ENCODE measurements around the gene CDRT4. TPM values are rescaled to one million over a fixed set of nuclear protein-coding genes. Genes with fewer than 3 reads are reported as not detected.
"Not testable (repeated sequence)": the region's sequence is repeated elsewhere in the genome, so short reads cannot be mapped to it uniquely, and the experiment has no call there.

Gene CDRT4
- total RNA-seq = 1.7 and 2.9 TPM in 2 replicates

DNA sequence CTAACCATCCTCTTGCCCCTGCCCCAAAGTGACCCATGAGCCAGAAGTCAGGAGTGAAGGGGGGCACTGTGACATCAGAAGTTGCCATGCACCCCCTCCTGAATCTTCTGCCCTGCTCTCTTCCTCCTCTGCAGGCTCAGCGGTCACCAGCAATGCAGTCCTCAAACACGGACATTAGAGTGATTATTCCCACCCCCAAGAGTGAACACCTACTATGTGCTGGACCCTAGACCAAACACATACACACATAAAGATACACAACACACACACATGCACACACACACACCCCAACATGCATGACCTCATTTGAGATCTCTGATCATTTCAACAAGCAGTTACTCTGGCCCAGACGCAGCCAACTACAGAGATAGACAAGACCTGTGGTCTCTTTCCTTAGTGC, at the start of gene CDRT4:
Gene CDRT4, minus strand, starts transcription at position 30 of the 400 bp plus-strand sequence. CDS start 27,383 bp downstream, outside the sequence.
- no peak for DNase-seq (ENCODE audit: low read depth, low spot score)

DNA sequence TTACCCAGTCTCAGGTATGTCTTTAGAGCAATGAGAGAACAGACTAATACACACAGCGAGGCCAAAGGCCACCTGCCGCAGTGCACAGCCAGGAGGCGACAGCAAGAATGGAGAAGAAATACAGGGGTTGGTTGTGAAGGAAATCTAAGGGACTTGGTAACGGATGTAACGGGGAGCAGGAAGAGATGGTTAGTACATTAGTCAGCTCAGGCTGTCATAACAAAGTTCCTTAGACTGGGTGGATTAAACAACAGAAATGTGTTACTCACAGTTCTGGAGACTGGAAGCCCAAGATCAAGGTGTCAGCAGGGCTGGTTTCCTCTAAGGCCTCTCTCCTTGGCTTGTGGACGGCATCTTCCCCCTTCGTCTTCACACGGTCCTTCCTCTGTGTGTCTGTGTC, 48.7 kb upstream of the CDRT4 start:
- peak; percentile 81 for DNase-seq (ENCODE audit: low read depth, low spot score)

DNA sequence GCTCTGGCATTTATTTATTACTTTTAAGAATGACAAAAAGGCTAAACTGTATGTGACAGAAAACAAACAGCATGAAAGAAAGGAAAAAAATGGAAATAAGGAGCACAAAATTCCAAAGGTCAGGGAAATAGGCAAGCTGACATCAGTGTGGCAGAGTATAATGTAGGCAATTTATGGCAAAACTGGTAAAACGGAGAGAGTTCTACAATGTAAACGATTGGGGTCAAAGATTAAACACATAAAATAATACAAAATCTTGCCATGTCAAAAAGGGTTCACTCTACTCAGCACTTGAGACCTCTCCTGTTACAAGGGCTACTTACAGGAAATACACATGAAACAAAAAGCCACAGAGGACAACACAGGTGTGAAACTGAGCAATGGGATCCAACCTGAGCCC, 47.0 kb upstream of the CDRT4 start:
- DNase-seq (ENCODE audit: low read depth, low spot score) = no peak

DNA sequence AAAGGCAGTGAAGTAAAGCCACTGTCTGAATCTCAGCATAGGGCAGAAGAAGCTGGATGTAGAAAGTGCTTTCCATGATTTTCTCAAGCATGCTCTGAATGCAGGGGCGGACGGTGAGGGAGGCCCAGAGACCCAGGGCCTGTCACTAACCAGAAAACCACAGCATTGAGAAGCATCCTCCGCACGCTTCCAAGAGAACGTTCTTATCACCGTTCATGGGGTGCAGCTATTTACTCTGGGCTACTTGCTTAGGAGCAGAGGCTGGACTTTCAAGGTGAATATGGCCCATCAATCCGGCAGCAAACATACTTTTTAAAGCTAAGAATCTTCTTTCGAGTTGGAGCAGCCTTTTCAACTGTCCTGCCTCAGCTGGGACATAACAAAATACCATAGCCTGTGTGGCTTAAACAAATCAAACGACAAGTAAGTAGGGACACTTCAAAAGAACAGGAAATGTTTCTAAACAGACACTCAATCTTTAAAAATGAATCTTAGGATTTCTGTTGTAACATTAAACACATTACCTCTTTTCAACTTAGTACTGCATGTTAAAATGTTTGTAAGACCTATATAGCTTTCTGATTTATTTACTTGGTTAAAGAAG, 46.5 kb upstream of the CDRT4 start:
- no peak for DNase-seq (ENCODE audit: low read depth, low spot score)

DNA sequence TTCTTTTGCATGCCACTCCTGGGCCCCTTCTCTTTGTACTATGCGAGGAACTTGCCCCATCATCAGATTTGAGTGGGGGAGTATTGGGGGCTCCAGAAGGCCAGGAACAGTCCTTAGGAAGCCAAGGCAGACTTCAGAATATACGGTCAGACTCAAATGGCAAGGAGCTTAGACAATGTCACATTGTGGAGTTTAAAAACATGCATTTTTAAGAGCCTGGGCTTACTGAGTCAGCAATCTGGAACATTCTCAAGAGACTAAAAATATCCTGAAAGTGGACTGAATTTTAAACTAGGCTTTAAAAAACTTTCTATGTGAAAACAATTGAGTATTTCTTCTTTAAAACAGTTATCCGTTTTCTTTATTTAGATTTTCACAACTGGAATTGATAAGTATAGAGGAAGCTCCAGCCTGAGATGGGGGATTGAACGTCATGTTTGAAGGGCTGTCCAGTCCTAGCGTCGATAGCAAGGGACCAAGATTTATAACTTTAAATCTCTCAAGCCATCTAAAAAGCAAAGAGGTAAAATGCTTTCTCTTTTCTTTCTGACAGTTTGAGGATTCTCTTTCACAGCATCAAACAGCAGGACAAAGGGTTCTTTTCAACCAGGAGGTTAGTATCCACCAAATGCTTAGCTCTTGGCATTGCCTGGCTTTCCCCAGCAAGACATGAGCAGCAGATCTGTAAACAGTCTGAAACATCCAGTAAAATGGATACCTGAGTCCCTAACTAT, 45.8 kb upstream of the CDRT4 start:
- DNase-seq (ENCODE audit: low read depth, low spot score) = no peak

DNA sequence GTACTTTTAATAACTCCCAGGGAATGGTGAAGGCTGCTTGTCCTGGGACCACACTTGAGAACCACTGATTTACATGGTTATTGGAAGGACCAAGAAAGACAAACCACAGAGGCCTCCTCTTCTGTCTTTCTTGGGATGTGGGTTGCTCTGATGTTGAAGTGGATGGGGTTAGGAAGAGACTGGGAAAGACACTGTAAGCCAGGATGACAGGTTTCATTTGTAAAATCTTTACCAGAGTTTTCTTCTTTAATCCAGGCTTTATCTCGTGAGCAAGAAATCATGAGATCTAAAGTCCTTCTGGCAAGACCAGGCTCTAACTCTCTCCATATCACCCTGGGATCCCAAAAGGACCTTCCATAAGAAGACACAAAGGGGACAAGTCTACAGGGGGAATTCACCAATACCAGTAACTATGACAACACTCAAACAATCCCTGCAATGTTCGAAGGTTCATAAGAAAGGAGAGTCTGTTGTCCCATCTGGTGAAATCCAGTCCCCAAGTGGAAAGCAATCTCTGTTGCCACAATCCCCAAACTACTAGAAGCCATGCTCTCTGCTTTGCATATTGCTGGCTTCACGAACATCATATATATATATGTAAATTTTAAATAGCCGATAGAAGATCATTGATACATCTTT, 44.8 kb upstream of the CDRT4 start:
- DNase-seq (ENCODE audit: low read depth, low spot score) = no peak

DNA sequence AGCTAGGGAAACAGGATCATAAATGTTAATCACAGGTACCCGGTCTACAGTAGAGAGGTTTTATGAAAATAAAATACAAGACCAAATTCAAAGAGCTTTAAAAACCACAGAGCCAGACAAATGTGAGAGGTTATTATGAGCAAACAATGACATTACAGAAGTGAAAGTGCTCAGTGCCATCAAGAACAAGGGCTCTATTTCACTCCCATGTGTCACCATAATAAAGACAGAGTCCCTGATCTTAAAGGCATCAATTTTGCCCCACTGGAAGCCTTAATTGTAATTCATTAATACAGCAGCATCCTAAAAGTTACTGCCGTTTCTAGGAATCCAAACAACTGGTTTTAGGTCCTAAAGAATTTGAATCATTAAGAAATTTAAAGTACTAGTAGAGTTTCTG, 43.7 kb upstream of the CDRT4 start:
- DNase-seq (ENCODE audit: low read depth, low spot score) = no peak

DNA sequence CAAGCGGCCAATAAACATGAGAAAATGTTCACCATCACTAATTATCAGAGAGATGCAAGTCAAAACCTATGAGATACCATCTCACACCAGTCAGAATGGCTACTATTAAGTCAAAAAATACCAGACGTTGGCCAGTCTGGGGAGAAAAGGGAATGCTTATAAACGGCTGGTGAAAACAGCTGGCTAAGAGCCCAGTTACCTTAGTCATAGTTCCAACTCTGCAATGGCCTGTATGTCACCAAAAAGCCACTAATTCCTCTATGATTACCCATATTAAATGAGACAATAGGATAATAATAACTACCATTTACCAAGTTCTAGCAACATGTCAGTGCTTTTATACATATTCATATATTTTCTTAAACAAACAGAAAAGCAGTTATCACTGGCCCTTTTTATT, 42.9 kb upstream of the CDRT4 start:
- peak; percentile 45 for DNase-seq (ENCODE audit: low read depth, low spot score)

DNA sequence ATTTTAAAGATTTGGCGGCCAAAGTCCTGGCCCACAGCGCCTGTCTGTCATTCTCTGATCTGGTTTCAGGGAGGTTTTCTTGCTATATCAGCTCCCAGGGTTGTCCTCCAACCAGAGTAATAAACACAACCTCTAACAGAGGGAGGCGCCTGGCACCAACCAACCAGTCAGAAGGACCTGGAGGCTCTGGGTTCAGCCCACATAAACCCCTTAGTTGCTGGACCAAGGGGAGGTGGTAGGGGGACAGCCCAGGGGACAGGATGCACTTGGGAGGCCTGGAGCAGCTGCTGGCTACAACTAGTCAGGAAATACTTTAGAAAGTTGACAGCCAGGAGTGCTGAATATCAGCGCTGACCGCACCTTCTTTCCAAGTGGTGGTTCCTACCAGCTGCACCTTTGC, 41.7 kb upstream of the CDRT4 start:
- no peak for DNase-seq (ENCODE audit: low read depth, low spot score)

DNA sequence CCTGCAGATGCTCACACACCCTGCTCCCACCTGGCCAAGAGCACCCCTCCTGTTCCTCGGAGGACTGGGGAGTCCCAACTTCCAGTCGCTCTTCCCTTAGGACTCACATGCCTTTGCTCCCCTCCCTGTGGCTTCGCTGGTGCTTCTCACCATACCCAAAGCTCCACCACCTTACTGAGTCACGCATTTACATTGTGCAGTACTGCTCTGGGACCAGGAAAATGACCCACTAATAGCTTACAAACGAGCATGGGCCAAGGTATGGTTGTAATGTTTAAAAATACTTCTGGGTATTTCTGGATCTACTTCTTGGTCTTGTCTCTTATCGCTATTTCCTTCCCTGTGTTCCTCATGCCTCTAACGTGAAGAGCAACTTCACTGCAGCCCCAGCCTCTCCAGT, 41.0 kb upstream of the CDRT4 start:
- no peak for DNase-seq (ENCODE audit: low read depth, low spot score)

DNA sequence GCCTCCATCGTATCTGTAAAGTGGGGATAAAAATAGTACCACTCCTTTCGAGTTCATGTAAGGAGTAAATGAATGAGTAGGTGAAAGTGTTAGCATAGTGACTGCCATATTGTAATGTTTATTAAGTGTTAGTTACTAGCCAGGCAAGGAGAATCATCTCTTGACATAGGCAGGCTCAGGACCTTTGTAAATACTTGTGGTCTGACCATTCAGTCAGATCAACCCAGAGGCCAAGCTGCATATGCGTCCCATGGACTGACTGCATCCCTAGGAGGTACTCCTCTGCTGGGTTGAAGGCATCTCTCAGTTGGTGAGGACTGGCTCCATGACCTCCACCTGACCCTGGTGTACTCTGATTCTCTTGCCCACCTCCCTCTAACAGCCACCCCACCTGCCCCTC, 40.5 kb upstream of the CDRT4 start:
- no peak for DNase-seq (ENCODE audit: low read depth, low spot score)

DNA sequence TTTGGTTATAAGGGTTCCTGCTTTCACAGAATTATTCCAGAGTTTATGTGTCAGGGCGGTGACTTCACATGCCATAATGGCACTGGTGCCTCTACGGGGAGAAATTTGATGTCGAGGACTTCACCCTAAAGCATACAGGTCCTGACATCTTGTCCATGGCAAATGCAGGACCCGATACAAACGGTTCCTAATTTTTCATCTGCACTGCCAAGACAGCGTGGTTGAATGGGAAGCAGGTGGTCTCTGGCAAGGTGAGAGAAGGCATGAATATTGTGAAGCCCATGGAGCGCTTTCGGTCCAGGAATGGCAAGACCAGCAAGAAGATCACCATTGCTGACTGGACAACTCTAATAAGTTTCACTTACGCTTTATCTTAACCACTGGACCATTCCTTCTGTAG, 39.6 kb upstream of the CDRT4 start:
- DNase-seq (ENCODE audit: low read depth, low spot score) = no peak

DNA sequence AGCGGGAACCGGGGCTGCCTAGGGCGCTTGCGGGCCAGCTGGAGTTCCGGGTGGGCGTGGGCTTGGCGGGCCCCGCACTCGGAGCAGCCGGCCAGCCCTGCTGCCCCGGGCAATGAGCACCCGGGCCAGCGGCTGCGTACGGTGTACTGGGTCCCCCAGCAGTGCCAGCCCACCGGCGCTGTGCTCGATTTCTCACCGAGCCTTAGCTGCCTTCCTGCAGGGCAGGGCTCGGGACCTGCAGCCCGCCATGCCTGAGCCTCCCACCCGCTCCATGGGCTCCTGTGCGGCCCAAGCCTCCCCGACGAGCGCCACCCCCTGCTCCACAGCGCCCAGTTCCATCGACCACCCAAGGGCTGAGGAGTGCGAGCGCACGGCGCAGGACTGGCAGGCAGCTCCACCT, 38.3 kb upstream of the CDRT4 start:
- DNase-seq (ENCODE audit: low read depth, low spot score) = not testable (repeated sequence)

DNA sequence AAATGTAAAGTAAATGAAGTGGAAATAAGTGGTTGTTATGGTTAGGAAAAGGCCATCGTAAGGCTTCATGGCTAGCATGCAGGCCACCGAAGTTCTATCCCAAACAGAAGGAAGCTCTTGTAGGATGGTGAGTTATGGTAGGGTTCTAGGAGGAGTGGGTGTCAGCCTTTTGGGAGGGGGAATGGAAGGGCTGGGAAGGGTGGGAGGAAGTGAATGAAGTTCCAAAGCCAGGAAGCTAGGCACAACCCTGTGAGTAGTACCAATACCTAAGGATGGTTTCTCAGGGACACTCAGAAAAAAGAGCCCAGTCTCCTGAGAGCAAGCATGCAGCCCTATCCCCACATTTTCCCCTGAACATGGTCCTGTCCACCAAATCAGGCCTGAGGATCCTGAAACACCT, 36.3 kb upstream of the CDRT4 start:
- no peak for DNase-seq (ENCODE audit: low read depth, low spot score)

DNA sequence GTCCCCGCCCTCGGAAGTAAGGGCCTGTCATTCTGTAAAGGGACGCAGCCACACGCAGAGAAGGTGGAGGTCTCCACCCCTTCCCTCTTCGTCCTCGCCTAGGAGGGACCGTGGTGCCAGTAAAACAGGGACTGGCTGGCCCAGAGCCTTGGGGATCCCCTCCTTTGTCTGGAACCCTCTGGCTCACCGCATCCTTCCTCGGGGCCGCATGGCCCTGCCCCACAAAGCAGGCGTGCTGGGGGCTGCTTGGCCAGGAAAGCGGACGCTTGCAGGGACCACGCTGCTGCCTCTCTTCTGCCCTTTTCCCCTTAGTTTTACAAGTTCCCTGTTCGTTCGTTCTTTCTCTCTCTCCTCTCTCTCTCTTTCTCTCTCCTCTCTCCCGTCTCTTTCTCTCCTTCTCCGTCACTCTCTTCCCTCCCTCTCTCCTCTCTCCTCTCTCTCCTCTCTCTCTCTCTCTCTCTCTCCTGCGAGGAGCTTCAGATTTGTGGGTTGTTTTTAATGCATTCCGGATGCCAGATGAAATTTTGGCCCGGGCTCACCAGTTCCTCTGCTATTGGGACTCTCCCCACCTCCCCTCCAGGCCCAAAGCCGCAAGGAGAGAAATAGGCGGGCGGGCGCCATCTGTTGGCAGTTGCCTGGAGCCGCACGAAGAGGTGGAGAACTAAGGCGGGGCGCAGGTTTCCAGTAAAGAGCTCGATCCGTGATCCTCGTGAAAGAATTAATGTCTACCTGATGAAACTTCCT, 35.1 kb upstream of the CDRT4 start:
- no peak for DNase-seq (ENCODE audit: low read depth, low spot score)

DNA sequence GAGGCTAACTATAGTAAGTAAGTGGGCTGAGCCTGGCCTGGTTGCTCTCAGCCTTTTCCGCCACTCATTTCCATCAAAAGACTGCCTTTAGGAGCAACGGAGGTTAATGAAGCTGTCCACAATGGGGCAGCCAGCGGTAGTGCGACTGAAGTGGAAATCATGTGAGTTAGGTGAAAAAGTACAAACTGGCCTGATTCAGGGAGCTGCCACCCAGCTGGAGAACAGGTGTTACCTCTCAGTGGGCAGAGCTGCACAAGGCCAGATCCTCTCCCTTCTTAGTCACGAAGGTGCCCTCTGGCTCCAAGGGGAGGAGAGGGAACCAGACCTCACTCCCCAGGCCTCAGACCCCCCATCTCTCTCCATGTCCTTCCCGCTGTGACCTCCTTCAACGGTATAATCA, 34.4 kb upstream of the CDRT4 start:
- DNase-seq (ENCODE audit: low read depth, low spot score) = no peak

DNA sequence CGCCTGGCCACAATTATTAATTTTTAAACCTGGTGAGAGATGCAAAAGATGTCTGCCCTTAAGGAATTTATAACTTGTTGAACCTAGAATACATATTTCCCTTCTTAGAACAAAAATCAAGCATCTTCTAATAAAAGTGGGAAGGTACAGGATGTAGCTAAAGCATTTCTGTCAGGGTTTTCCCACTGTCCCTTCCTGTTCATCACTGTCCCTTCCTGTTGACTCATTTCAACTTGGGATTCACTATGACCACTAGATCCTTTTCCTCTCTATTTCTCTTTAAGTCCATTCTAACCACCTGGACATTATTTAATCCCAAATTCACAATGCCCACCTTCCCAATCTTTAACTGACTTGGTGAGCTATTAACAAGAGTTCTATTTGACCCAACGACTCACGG, 33.9 kb upstream of the CDRT4 start:
- no peak for DNase-seq (ENCODE audit: low read depth, low spot score)

DNA sequence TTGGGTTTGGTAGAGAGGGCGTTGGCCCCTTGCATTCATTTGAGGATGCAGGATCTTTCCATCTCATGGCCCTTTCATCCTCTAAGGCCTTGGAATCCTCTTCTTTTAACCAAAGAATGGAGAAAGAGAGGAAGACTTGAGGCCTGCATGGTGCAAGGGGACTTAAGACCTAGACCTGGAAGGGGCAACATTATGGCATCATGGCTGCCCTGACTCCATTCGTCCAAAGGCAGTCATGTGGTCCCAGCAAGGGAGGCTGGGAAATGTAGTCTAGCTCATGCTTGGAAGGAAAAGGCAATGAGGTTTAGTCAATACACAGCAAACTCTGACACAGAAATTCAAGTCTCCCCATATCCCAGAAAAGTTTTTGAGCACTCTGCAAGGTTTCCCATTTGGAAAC, 30.7 kb upstream of the CDRT4 start:
- no peak for DNase-seq (ENCODE audit: low read depth, low spot score)

DNA sequence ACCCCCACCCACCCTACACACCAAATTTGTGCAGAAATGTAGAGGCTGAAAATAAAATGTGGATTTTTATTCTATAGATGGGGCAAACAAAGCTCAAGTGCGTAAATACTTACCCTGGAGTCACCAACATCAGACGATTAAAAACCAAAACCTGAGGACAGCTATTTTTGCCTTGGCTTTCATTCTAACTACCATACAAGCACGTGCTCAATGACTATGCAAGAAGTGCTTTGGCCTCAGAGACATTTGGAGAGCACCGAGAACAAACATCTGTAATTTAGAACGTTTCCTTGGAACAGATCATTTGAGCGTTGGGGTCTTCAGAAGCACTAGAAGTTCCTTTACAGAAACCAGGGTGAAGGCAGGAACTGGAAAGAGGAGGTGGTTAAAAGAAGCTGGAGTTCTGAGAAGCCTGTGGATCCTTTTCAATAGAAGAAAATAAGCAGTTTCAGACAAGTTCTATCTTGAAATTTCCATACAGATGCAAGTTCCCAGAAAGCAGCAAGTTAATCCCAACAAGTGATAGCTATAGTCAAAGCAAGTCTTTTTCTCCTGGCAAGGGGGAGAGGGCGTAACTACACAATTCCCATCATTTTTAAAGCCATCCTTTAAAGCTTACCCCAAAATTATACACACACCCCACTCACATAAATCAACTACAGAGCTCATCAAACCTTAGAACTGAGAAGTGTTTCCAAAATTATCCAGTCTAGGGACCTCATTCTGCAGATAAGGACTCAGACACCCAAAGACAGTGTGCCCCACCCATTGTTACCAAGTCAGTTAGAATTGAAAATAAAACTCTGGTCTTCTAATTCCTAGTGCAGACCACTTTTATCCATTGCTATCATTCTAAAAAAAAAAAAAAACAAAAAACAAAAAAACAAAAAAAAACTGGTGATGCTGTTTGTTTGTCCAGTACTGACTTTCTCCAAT, 29.6 kb upstream of the CDRT4 start:
- DNase-seq (ENCODE audit: low read depth, low spot score) = no peak

DNA sequence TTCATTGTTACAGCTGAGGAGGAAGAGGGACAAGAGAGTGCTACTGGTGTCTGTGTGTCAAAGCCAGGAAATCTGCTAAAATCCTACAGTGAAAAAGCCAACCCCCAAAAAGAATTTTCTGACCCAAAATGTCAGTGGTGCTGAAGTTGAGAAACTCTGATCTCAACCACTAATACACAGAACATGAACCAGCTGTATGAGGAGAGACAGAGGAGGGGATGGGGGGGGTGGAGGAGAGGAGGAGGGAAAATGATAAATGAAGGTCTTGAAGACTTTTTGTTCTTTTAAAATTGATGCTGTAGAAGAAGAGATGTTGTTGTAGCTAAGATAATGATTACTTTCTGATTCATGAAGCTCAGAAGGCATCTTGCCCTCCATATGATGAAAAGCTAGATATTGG, 27.4 kb upstream of the CDRT4 start:
- no peak for DNase-seq (ENCODE audit: low read depth, low spot score)

DNA sequence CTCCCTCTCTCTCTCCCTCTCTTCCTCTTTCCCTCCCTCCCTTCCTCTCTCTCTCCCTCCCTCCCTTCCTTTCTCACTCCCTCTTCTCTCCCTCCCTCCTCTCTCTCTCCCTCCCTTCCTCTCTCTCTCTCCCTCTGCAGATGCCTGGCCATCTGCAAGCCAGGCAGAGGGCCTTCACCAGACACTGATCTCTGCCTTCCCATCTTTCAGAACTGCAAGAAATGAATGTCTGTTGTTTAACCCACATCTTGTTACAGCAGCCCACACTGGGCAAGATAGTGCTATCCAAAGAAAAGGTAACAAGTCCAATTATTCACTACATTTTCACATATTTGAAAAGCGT, 26.2 kb upstream of the CDRT4 start:
- DNase-seq (ENCODE audit: low read depth, low spot score) = no peak
